DND-41 (cell line): ENCODE data around the gene XYLT1.

Experiments
- ATAC-seq: fragments of 200-7000 bp; cut with Tn5 transposase; 3 replicates; pipeline ENCODE4 v1.9.1; 2021; ENCODE audit warnings: low read depth; ENCODE audit not compliant: insufficient read depth
- DNase-seq: peaks from one replicate; pipeline ENCODE4 v3.0.0-alpha.2; 2020
- H2AFZ ChIP-seq: 2 replicates; pipeline ENCODE4 v1.6.0; 2012; ENCODE audit warnings: low read depth, low read length
- H3K27ac ChIP-seq: 2 replicates; pipeline ENCODE4 v1.5.1; 2012; ENCODE audit warnings: low read length, inconsistent platforms
- H3K27me3 ChIP-seq: fragments of 200-600 bp; sonication (generic); 2 replicates; pipeline ENCODE4 v1.6.0; 2012; ENCODE audit warnings: low read length, mild to moderate bottlenecking, inconsistent platforms; ENCODE audit not compliant: insufficient read depth, poor library complexity
- H3K36me3 ChIP-seq: 2 replicates; pipeline ENCODE4 v1.5.1; 2012; ENCODE audit warnings: low read length, inconsistent platforms; ENCODE audit not compliant: insufficient read depth
- H3K4me1 ChIP-seq: 2 replicates; pipeline ENCODE4 v1.5.1; 2012; ENCODE audit warnings: mild to moderate bottlenecking, low read length; ENCODE audit not compliant: insufficient read depth
- H3K4me2 ChIP-seq: 2 replicates; pipeline ENCODE4 v1.6.0; 2012; ENCODE audit warnings: mild to moderate bottlenecking, moderate library complexity, low read length, inconsistent platforms; ENCODE audit not compliant: insufficient read depth
- H3K4me3 ChIP-seq, 2 experiments: fragments of 200-600 bp in 1 of 2; shearing (Covaris generic) in 1 of 2; 2 replicates each; pipeline ENCODE4 v1.5.1; 2012 to 2016; ENCODE audit warnings: inconsistent platforms in 2 of 2, low read length in 2 of 2, mild to moderate bottlenecking in 2 of 2, low read depth in 1 of 2, moderate library complexity in 1 of 2
- H3K79me2 ChIP-seq: 2 replicates; pipeline ENCODE4 v1.6.0; 2012; ENCODE audit warnings: low read length, inconsistent platforms; ENCODE audit not compliant: insufficient read depth
- H3K9ac ChIP-seq: 2 replicates; pipeline ENCODE4 v1.6.0; 2012; ENCODE audit warnings: low read depth, mild to moderate bottlenecking, inconsistent platforms, low read length, moderate library complexity
- H3K9me3 ChIP-seq: 2 replicates; pipeline ENCODE4 v1.5.1; 2012; ENCODE audit warnings: low read length, moderate library complexity, mild to moderate bottlenecking, inconsistent platforms; ENCODE audit not compliant: insufficient read depth, severe bottlenecking
- H4K20me1 ChIP-seq: 2 replicates; pipeline ENCODE4 v1.6.0; 2012; ENCODE audit warnings: low read length; ENCODE audit not compliant: insufficient read depth
- EZH2 ChIP-seq: IDR thresholded peaks from 3 replicates; pipeline ENCODE4 v1.6.1; 2012; ENCODE audit warnings: borderline replicate concordance, low read depth, mild to moderate bottlenecking, moderate library complexity, low read length, inconsistent platforms; ENCODE audit not compliant: severe bottlenecking
- TF ChIP-seq, protein P1 (sequence below): IDR thresholded peaks from 2 replicates; pipeline ENCODE4 v1.5.1; 2012; ENCODE audit warnings: borderline replicate concordance, low read length, moderate library complexity, mild to moderate bottlenecking; ENCODE audit not compliant: poor library complexity, severe bottlenecking; ENCODE audit errors: extremely low read depth

XYLT1 gene

DNA sequence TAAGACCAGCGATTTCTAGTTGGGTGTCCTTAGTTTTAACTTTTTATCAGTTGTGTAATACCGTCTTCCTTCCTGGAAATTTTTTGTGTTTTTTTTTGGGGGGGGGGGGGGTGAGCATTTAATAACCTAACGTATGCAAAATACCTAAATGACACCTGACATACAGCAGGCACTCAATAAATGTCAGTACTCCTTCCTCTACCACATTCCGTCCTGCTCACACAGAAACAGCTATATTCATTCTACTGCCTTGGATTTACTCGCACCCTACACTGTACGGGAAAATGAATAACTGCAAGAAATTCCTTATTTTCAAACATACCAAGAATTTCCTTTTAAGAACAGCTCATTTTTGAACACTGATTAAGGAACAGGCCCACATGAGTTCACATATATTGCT, 5.3 kb downstream of the XYLT1 start:
- H3K79me2 ChIP-seq: no peaks in the 10 kb centered on the region

DNA sequence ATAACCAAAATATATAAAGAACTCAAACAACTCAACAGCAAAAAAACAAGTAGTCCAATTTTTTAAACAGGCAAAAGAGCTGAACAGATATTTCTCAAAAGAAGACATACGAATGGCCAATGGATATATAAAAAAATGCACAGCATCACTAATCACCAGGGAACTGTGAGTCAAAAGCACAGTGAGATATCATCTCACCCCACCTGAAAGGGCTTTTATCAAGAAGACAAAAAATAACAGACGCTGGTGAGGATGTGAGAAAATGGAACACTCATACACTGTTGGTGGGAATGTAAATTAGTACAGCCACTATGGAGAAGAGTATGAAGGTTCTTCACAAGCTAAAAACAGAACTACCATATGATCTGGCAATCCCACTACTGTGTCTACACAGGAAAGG, 7.4 kb downstream of the XYLT1 start:
- Histone ChIP-seq H3K36me3 (no peaks in the 10 kb centered on the region), H2AFZ (no peak overlapping the region), H3K4me1 (no peaks in the 10 kb centered on the region), H3K9ac (no peak overlapping the region), H3K4me3 (no peak overlapping the region), H3K9me3 (no peaks in the 10 kb centered on the region), H3K79me2 (no peaks in the 10 kb centered on the region), H4K20me1 (peaks cover 16% of the 10 kb centered on the region), H3K27ac (no peak overlapping the region), H3K27me3 (peaks cover 9% of the 10 kb centered on the region), H3K4me2 (no peak overlapping the region)
- TF ChIP-seq, protein P1, sequence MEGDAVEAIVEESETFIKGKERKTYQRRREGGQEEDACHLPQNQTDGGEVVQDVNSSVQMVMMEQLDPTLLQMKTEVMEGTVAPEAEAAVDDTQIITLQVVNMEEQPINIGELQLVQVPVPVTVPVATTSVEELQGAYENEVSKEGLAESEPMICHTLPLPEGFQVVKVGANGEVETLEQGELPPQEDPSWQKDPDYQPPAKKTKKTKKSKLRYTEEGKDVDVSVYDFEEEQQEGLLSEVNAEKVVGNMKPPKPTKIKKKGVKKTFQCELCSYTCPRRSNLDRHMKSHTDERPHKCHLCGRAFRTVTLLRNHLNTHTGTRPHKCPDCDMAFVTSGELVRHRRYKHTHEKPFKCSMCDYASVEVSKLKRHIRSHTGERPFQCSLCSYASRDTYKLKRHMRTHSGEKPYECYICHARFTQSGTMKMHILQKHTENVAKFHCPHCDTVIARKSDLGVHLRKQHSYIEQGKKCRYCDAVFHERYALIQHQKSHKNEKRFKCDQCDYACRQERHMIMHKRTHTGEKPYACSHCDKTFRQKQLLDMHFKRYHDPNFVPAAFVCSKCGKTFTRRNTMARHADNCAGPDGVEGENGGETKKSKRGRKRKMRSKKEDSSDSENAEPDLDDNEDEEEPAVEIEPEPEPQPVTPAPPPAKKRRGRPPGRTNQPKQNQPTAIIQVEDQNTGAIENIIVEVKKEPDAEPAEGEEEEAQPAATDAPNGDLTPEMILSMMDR: no peak
- no peak for TF ChIP-seq EZH2
- no peak for DNase-seq
- ATAC-seq: no peak

More for the DNA sequence above, 5.3 kb downstream of the XYLT1 start:
- DNase-seq (no peak), ATAC-seq (no peak)
- Histone ChIP-seq H3K9ac (no peak overlapping the region), H3K9me3 (no peaks in the 10 kb centered on the region), H3K36me3 (no peaks in the 10 kb centered on the region), H3K27ac (no peak overlapping the region), H3K4me3 (no peak overlapping the region), H3K4me2 (no peak overlapping the region), H3K4me1 (peaks cover 15% of the 10 kb centered on the region), H2AFZ (no peak overlapping the region), H3K27me3 (peaks cover 29% of the 10 kb centered on the region), H4K20me1 (peaks cover 35% of the 10 kb centered on the region)
- TF ChIP-seq EZH2: no peak
- TF ChIP-seq, protein P1: no peak

DNA sequence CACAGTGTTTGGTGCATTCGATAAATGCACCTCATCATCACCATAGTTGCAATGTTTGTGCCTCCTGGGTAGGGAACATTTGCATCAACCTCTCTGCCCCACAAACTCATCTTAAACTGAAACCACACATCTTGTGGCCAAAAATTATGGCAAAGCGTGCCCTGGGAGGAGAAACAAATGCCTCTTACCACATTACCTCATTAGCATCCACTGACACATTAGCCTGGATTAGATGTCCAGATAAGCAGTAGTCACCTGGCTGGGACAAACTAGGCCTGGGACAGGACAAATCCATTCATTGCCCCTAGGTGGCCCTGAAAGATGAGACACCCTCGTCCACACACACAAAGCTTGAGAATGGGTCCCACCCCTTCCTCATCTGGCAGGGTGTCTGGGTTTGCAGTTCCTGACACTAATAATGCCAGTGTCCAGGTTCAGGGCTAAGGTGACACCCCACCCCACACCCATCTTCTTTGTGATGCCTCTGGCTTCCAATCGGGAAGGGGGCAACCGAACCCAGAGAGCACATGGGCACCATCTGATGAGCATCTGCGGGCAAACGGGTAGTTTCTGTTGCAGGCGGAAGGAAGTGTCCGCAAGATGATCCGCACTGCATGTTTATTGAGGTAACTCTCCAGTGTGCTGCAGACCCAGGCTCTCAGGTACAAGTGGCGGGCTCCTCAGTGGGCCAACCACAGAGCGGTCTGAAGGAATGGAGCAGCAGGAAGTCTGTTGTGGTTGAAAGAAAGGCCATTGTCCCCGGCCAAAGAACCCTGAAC, 8.6 kb downstream of the XYLT1 start:
- no peak for TF ChIP-seq EZH2
- TF ChIP-seq, protein P1: no peak
- H2AFZ ChIP-seq: no peak overlapping the region
- H3K4me2 ChIP-seq: no peak overlapping the region
- no peak for DNase-seq
- H3K9ac ChIP-seq: no peak overlapping the region
- ATAC-seq: no peak
- H3K4me3 ChIP-seq: no peak overlapping the region
- no peaks in the 10 kb centered on the region for H3K9me3 ChIP-seq
- peaks cover 9% of the 10 kb centered on the region; the same call in 1 of the 2 replicates for H4K20me1 ChIP-seq
- H3K36me3 ChIP-seq: no peaks in the 10 kb centered on the region
- no peak overlapping the region for H3K27ac ChIP-seq
- H3K27me3 ChIP-seq: no peaks in the 10 kb centered on the region
- no peaks in the 10 kb centered on the region for H3K4me1 ChIP-seq
- no peaks in the 10 kb centered on the region for H3K79me2 ChIP-seq
